ENCODE data around the gene NARS2.
"Not testable (repeated sequence)": the region's sequence is repeated elsewhere in the genome, so short reads cannot be mapped to it uniquely, and the experiment has no call there.

Gene NARS2

GRCh38 chr11:78605296-78605695 lies 30.6 kb upstream of the NARS2 start:
- Histone ChIP-seq H3K4me1 (ENCODE audit: insufficient read depth, poor library complexity, severe bottlenecking) (no peaks in the 10 kb centered on the region), H3K4me3 (ENCODE audit: severe bottlenecking) (no peak overlapping the region), H3K27ac (ENCODE audit: poor library complexity, severe bottlenecking) (no peak overlapping the region), H3K36me3 (ENCODE audit: low read depth) (no peaks in the 10 kb centered on the region), H3K9me3 (ENCODE audit: severe bottlenecking) (no peaks in the 10 kb centered on the region), H3K27me3 (ENCODE audit: insufficient read depth, poor library complexity, severe bottlenecking) (no peaks in the 10 kb centered on the region)
- ATAC-seq (ENCODE audit: low read depth) (no peak), DNase-seq (ENCODE audit: low spot score) (no peak)
- TF ChIP-seq CTCF (IDR thresholded peaks at IDR 0.05; ENCODE audit: poor library complexity, severe bottlenecking), result no peak

- Histone ChIP-seq H3K4me3 (ENCODE audit: severe bottlenecking) (no peak overlapping the region), H3K27ac (ENCODE audit: poor library complexity, severe bottlenecking) (no peak overlapping the region), H3K9me3 (ENCODE audit: severe bottlenecking) (no peaks in the 10 kb centered on the region), H3K36me3 (ENCODE audit: low read depth) (no peaks in the 10 kb centered on the region), H3K4me1 (ENCODE audit: insufficient read depth, poor library complexity, severe bottlenecking) (no peaks in the 10 kb centered on the region), H3K27me3 (ENCODE audit: insufficient read depth, poor library complexity, severe bottlenecking) (no peaks in the 10 kb centered on the region)
- ATAC-seq (ENCODE audit: low read depth), result no peak
- TF ChIP-seq CTCF (IDR thresholded peaks at IDR 0.05; ENCODE audit: poor library complexity, severe bottlenecking), result no peak
- no peak for DNase-seq (ENCODE audit: low spot score)
Measured at GRCh38 chr11:78603792-78604191, 29.1 kb upstream of the NARS2 start.

GRCh38 chr11:78602771-78603170 lies 28.1 kb upstream of the NARS2 start:
- H3K9me3 ChIP-seq (ENCODE audit: severe bottlenecking); H3K4me3 ChIP-seq (ENCODE audit: severe bottlenecking); H3K36me3 ChIP-seq (ENCODE audit: low read depth); H3K27me3 ChIP-seq (ENCODE audit: insufficient read depth, poor library complexity, severe bottlenecking); ATAC-seq (ENCODE audit: low read depth); H3K4me1 ChIP-seq (ENCODE audit: insufficient read depth, poor library complexity, severe bottlenecking); H3K27ac ChIP-seq (ENCODE audit: poor library complexity, severe bottlenecking); DNase-seq (ENCODE audit: low spot score): not testable (repeated sequence)

GRCh38 chr11:78601066-78601465 lies 26.4 kb upstream of the NARS2 start:
- H3K27me3 ChIP-seq (ENCODE audit: insufficient read depth, poor library complexity, severe bottlenecking); H3K9me3 ChIP-seq (ENCODE audit: severe bottlenecking); DNase-seq (ENCODE audit: low spot score); H3K4me1 ChIP-seq (ENCODE audit: insufficient read depth, poor library complexity, severe bottlenecking); ATAC-seq (ENCODE audit: low read depth); H3K4me3 ChIP-seq (ENCODE audit: severe bottlenecking); H3K36me3 ChIP-seq (ENCODE audit: low read depth); H3K27ac ChIP-seq (ENCODE audit: poor library complexity, severe bottlenecking): not testable (repeated sequence)

GRCh38 chr11:78597579-78597978 lies 22.9 kb upstream of the NARS2 start:
- not testable (repeated sequence) for H3K9me3 ChIP-seq (ENCODE audit: severe bottlenecking); H3K27me3 ChIP-seq (ENCODE audit: insufficient read depth, poor library complexity, severe bottlenecking); H3K4me3 ChIP-seq (ENCODE audit: severe bottlenecking); ATAC-seq (ENCODE audit: low read depth); DNase-seq (ENCODE audit: low spot score); H3K4me1 ChIP-seq (ENCODE audit: insufficient read depth, poor library complexity, severe bottlenecking); H3K36me3 ChIP-seq (ENCODE audit: low read depth)
- H3K27ac ChIP-seq (ENCODE audit: poor library complexity, severe bottlenecking), result peak overlapping the region; percentile 84

- ATAC-seq (ENCODE audit: low read depth), result no peak
- TF ChIP-seq CTCF (IDR thresholded peaks at IDR 0.05; ENCODE audit: poor library complexity, severe bottlenecking), result no peak
- Histone ChIP-seq H3K36me3 (ENCODE audit: low read depth) (no peaks in the 10 kb centered on the region), H3K4me1 (ENCODE audit: insufficient read depth, poor library complexity, severe bottlenecking) (peaks cover 7% of the 10 kb centered on the region), H3K27ac (ENCODE audit: poor library complexity, severe bottlenecking) (peak overlapping the region; percentile 84), H3K27me3 (ENCODE audit: insufficient read depth, poor library complexity, severe bottlenecking) (no peaks in the 10 kb centered on the region), H3K4me3 (ENCODE audit: severe bottlenecking) (no peak overlapping the region), H3K9me3 (ENCODE audit: severe bottlenecking) (no peaks in the 10 kb centered on the region)
- DNase-seq (ENCODE audit: low spot score), result no peak
Measured at GRCh38 chr11:78595436-78596130, 20.9 kb upstream of the NARS2 start.

Data from RWPE2 (cell line).